Articular chondrocyte of knee joint (primary cell): ENCODE measurements around the gene AHI1. TPM values are rescaled to one million over a fixed set of nuclear protein-coding genes. Genes with fewer than 3 reads are reported as not detected.

ENCODE experiments used
- small RNA-seq: library from RNA; depleted of rRNA; stranded (forward); fragments of <200 nt; gene quantifications from one replicate; pipeline ENCODE3, GENCODE V24; 2012
- total RNA-seq: library from RNA; depleted of rRNA; stranded (reverse); fragments of >200 nt; gene quantifications from 2 replicates; pipeline ENCODE4 v1.2.3, GENCODE V29; 2012

AHI1 gene
- total RNA-seq: 47.8 and 49.0 TPM in 2 replicates

DNA sequence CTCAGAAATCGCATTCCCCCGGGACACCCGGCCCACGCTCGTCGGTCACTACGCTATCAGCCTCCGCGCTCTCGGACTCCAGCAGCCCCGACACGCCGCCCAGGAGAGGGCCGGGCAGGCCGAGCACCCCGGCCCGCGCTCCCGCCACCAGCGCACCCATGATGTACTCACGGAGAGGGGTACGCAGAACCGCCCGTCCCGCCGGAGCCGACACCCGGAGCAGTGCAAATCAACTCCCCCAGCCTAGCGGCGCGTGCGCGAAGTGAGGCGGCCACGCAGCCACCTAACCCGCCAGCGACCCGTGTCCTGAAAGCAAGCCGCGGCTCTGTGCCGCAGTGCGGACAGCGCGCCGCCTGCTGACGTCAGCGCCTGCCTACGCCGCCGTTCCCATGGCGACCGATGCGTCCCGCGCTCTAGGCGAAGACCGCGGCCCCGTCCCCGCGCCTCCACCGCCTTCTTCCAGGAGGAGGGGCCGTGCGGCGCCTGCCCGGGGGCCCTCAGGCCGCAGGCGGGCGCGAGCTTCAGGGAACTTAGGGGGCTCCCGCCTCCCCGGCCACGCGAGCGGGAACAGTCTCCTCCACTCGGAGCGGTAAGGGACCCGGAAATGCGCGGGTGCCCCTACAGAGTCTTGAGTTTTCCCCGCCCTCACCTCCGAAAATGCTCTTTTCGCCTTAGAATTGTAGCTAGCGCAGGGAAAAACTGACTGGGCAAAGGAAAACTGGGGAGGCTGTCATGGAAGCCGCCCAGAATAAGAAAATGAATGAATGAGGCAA, at the start of gene AHI1:
Gene AHI1 (minus strand): TSS at position 329 of the 773 bp plus-strand sequence. CDS start 5,503 bp downstream, outside the sequence.

Small RNAs within 50 kb of the gene (small RNA-seq; reads per million reads assigned to genes)
- not detected for gene MIR548A2
- gene RF00019: not detected
